GM12891 (cell line): ENCODE results near the gene CACNA2D2.

ENCODE experiments used
- POLR2A ChIP-seq: IDR thresholded peaks from 2 replicates; pipeline ENCODE4 v1.6.1; 2011; ENCODE audit warnings: low read depth, low read length, control low read depth
- POLR2AphosphoS5 ChIP-seq: IDR thresholded peaks from 2 replicates; pipeline ENCODE4 v1.6.1; 2011; ENCODE audit warnings: low read depth, low read length, control low read depth

GRCh38 chr3:50517721-50518206 is 14.3 kb upstream of the CACNA2D2 start:
- TF ChIP-seq POLR2A (no peak), POLR2AphosphoS5 (no peak)
